OCI-LY1 (cell line): ENCODE data around the gene TTC24.
A peak's percentile ranks its signal among the peaks of the same experiment; 100 is the strongest.

ENCODE experiments used
- H2AFZ ChIP-seq: fragments of 200-600 bp; sonication (generic), shearing (Covaris generic); 2 replicates; pipeline ENCODE4 v1.6.0; 2014; ENCODE audit warnings: antibody characterized with exemption, mild to moderate bottlenecking, low read length
- H3F3A ChIP-seq: fragments of 200-600 bp; sonication (generic), shearing (Covaris generic); 2 replicates; pipeline ENCODE4 v1.6.0; 2014; ENCODE audit warnings: mild to moderate bottlenecking, antibody characterized with exemption, low read length, moderate library complexity; ENCODE audit not compliant: insufficient read depth
- H3K27ac ChIP-seq: fragments of 200-600 bp; sonication (generic); 2 replicates; pipeline ENCODE4 v1.5.1; 2014; ENCODE audit warnings: low read length, mixed run types, mild to moderate bottlenecking, low read depth; ENCODE audit not compliant: poor library complexity, severe bottlenecking
- H3K27me3 ChIP-seq: fragments of 200-600 bp; sonication (generic); 2 replicates; pipeline ENCODE4 v1.6.0; 2014; ENCODE audit warnings: antibody characterized with exemption, mild to moderate bottlenecking, low read length, moderate library complexity; ENCODE audit not compliant: insufficient read depth
- H3K36me3 ChIP-seq: fragments of 200-600 bp; sonication (generic); 2 replicates; pipeline ENCODE4 v1.6.1; 2014; ENCODE audit warnings: mild to moderate bottlenecking, antibody characterized with exemption, low read length, moderate library complexity, mixed read lengths; ENCODE audit not compliant: insufficient read depth
- H3K4me1 ChIP-seq: fragments of 200-600 bp; sonication (generic); 2 replicates; pipeline ENCODE4 v1.5.1; 2014; ENCODE audit warnings: mild to moderate bottlenecking, low read length, moderate library complexity; ENCODE audit not compliant: insufficient read depth, severe bottlenecking
- H3K4me2 ChIP-seq: fragments of 200-600 bp; sonication (generic), shearing (Covaris generic); 2 replicates; pipeline ENCODE4 v1.6.1; 2014; ENCODE audit warnings: low read length
- H3K4me3 ChIP-seq: fragments of 200-600 bp; sonication (generic); 2 replicates; pipeline ENCODE4 v1.5.1; 2014; ENCODE audit warnings: low read length, low read depth, mild to moderate bottlenecking, mixed read lengths; ENCODE audit not compliant: poor library complexity, severe bottlenecking
- H3K79me2 ChIP-seq: fragments of 200-600 bp; shearing (Covaris generic); 2 replicates; pipeline ENCODE4 v1.6.1; 2016; ENCODE audit warnings: mixed run types, low read length, mixed read lengths; ENCODE audit not compliant: insufficient read depth
- H3K9ac ChIP-seq: fragments of 200-600 bp; sonication (generic), shearing (Covaris generic); 2 replicates; pipeline ENCODE4 v1.6.1; 2014; ENCODE audit warnings: mild to moderate bottlenecking, low read length, mixed read lengths
- H3K9me2 ChIP-seq: fragments of 200-600 bp; sonication (generic), shearing (Covaris generic); 2 replicates; pipeline ENCODE4 v1.6.1; 2014; ENCODE audit warnings: low read depth, mild to moderate bottlenecking, low read length, mixed read lengths
- H3K9me3 ChIP-seq: fragments of 200-600 bp; shearing (Covaris generic); 2 replicates; pipeline ENCODE4 v1.6.1; 2014; ENCODE audit warnings: low read length, mixed read lengths
- H4K20me1 ChIP-seq: fragments of 200-600 bp; sonication (generic), shearing (Covaris generic); 2 replicates; pipeline ENCODE4 v1.6.0; 2016; ENCODE audit warnings: mild to moderate bottlenecking, low read length; ENCODE audit not compliant: insufficient read depth
- EZH2 ChIP-seq: fragments of 200-600 bp; sonication (generic), shearing (Covaris generic); IDR thresholded peaks from 2 replicates; pipeline ENCODE4 v1.8.0; 2017; ENCODE audit warnings: borderline replicate concordance, mixed run types, mild to moderate bottlenecking, antibody characterized with exemption, low read length, moderate library complexity, mixed read lengths
- TF ChIP-seq, protein P1 (sequence below): fragments of 200-600 bp; sonication (generic), shearing (Covaris generic); IDR thresholded peaks from 2 replicates; pipeline ENCODE4 v1.5.1; 2017; ENCODE audit warnings: mild to moderate bottlenecking, antibody characterized with exemption, low read length, moderate library complexity, mixed read lengths

The TTC24 gene

DNA sequence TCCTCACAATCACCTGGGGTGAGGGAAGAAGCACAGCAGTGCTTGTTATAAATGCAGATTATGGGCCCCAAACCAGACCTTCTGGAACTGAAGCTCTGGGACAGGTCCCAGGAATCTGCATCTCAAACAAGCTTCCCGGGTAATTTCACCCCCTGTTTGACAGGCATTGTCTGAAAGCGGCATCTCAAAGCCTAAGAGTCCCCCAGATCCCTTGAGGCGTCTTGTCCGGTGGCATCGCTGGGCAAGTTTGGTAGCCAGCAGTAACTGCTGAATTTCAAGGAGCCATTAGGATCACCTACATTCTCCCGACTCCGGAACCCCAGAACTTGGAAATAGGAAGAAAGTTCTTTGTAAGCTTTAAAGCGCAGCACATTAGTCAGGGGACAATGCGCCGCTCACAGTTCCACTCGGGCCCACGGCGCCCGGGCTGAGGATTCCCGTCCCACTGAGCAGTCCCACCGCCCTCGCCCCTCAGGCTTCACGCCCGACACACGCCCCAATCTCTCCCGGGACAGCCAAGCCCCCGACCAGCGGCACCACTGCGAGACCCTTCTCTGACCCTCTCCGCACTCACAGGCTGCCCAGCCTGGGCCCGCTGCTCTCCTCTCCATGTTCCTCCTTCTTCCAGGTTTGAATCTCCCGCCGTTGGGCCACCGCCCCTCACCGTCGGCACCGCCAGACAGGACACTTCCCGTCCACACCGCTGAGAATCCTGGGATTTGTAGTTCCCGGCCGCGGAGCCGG lies 7.4 kb upstream of the TTC24 start, which contains the start of gene IQGAP3:
IQGAP3 (minus strand) TSS at position 647 of the 744 bp plus-strand sequence; CDS start at position 611, 36 bp downstream.
- Histone ChIP-seq H3K4me3 (peak within 1 kb of the TSS; percentile 66), H3K36me3 (no peaks in the 10 kb centered on the region), H3K79me2 (no peaks in the 10 kb centered on the region), H2AFZ (no peak within 1 kb of the TSS), H4K20me1 (no peaks in the 10 kb centered on the region), H3F3A (no peaks in the 10 kb centered on the region), H3K9me2 (no peaks in the 10 kb centered on the region), H3K4me1 (peaks cover 11% of the 10 kb centered on the region), H3K4me2 (peak within 1 kb of the TSS; percentile 76), H3K27ac (no peak within 1 kb of the TSS), H3K27me3 (peaks cover 9% of the 10 kb centered on the region; the same call in 1 of the 2 replicates), H3K9me3 (no peaks in the 10 kb centered on the region), H3K9ac (peak within 1 kb of the TSS; percentile 60)
- TF ChIP-seq EZH2, result no peak
- TF ChIP-seq, protein P1, sequence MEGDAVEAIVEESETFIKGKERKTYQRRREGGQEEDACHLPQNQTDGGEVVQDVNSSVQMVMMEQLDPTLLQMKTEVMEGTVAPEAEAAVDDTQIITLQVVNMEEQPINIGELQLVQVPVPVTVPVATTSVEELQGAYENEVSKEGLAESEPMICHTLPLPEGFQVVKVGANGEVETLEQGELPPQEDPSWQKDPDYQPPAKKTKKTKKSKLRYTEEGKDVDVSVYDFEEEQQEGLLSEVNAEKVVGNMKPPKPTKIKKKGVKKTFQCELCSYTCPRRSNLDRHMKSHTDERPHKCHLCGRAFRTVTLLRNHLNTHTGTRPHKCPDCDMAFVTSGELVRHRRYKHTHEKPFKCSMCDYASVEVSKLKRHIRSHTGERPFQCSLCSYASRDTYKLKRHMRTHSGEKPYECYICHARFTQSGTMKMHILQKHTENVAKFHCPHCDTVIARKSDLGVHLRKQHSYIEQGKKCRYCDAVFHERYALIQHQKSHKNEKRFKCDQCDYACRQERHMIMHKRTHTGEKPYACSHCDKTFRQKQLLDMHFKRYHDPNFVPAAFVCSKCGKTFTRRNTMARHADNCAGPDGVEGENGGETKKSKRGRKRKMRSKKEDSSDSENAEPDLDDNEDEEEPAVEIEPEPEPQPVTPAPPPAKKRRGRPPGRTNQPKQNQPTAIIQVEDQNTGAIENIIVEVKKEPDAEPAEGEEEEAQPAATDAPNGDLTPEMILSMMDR, result no peak

DNA sequence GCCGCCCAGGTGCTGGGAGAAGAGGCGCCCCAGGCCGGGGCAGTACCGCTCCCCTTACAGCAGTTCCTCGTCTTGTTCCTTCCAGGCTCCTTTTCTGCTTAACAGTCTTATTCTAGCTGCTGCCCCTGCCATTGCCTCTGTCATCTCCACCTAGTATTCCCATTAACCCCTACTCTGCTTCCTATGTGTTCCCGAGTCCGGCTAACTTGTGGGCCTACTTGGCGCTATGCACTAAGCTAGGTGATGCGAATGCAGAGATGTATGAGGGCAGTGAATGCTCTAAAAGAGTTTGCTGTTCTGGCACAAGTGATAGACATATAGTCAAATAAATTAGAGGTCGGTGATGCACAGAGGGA lies 6.9 kb upstream of the TTC24 start:
- no peaks in the 10 kb centered on the region for H3K79me2 ChIP-seq
- H3K9me3 ChIP-seq, result no peaks in the 10 kb centered on the region
- TF ChIP-seq, protein P1, result no peak
- TF ChIP-seq EZH2, result no peak
- H2AFZ ChIP-seq, result no peak overlapping the region
- H3K4me1 ChIP-seq, result peaks cover 11% of the 10 kb centered on the region
- no peak overlapping the region for H3K27ac ChIP-seq
- H3K4me3 ChIP-seq, result peak overlapping the region; percentile 66
- no peaks in the 10 kb centered on the region for H3K9me2 ChIP-seq
- H3K9ac ChIP-seq, result peak overlapping the region; percentile 60
- peaks cover 9% of the 10 kb centered on the region; the same call in 1 of the 2 replicates for H3K27me3 ChIP-seq
- no peaks in the 10 kb centered on the region for H4K20me1 ChIP-seq
- H3K36me3 ChIP-seq, result no peaks in the 10 kb centered on the region
- H3F3A ChIP-seq, result no peaks in the 10 kb centered on the region
- H3K4me2 ChIP-seq, result peak overlapping the region; percentile 76

DNA sequence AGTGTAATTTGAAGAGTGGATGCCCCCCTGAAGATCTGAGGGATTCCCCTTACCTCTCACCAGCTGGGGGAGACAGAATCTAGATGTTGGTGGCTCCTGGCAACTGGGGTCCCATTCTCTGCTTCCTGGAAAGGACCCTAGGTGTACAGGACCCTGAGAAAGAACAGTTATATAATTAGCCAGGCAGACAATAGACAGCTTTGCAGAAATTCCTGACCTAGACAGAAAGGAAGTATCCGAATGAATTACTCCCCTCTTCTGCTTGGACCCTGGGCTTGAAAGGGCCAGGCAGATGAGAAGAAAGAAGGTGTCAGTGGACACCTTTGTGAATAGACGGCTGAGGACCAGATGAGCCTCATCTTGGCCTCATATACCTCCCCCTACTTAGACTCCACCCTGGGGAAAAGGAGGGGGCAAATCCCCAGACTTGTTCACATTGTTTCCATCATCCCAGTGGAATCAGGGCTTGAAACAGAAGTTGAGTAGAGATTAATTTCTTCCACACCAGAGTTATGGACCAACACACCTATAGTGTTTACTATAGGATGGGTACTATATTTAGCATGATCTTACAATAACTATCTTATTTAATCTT lies 5.4 kb upstream of the TTC24 start:
- Histone ChIP-seq H3K4me1 (peaks cover 11% of the 10 kb centered on the region), H3K9me2 (no peaks in the 10 kb centered on the region), H4K20me1 (no peaks in the 10 kb centered on the region), H2AFZ (no peak overlapping the region), H3K4me3 (no peak overlapping the region), H3K27me3 (peaks cover 9% of the 10 kb centered on the region; the same call in 1 of the 2 replicates), H3K36me3 (no peaks in the 10 kb centered on the region), H3K79me2 (no peaks in the 10 kb centered on the region), H3K9me3 (no peaks in the 10 kb centered on the region), H3K9ac (no peak overlapping the region), H3K27ac (no peak overlapping the region), H3K4me2 (no peak overlapping the region), H3F3A (no peaks in the 10 kb centered on the region)
- no peak for TF ChIP-seq EZH2
- TF ChIP-seq, protein P1, result no peak
